Lower leg skin (tissue), 4 donors: ENCODE results near the gene MPRIP. TPM values are rescaled to one million over a fixed set of nuclear protein-coding genes. Genes with fewer than 3 reads are reported as not detected.

Experiments
- DNase-seq, 2 donors: peaks; one replicate each; pipeline ENCODE4 v3.0.0-alpha.2; 2019; ENCODE audit warnings: low spot score in 2 of 2
- H3K4me3 ChIP-seq: fragments of 200-600 bp; sonication (generic); 2 replicates; pipeline ENCODE4 v1.5.1; 2017; ENCODE audit warnings: mild to moderate bottlenecking, low read depth; ENCODE audit not compliant: poor library complexity, severe bottlenecking
- CTCF ChIP-seq, 3 donors: fragments of 450-650 bp; IDR thresholded peaks; one replicate each; pipeline ENCODE4 v1.5.1; 2016; ENCODE audit warnings: antibody characterized with exemption in 3 of 3, mild to moderate bottlenecking in 3 of 3, moderate library complexity in 2 of 3
- POLR2A ChIP-seq, 2 donors: fragments of 450-650 bp; IDR thresholded peaks; one replicate each; pipeline ENCODE4 v1.6.1; 2016 to 2017; ENCODE audit warnings: antibody characterized with exemption in 2 of 2, mild to moderate bottlenecking in 1 of 2, moderate library complexity in 1 of 2
- WGBS, 2 donors: methylation state at CpG; one replicate each; pipeline ENCODE4 v1.1.5; 2018; 5-methylcytosine and 5-hydroxymethylcytosine counted together
- intact Hi-C: fragments of 100-400 bp; cut with DNase I; formaldehyde crosslinking; loops from one replicate; pipeline ENCODE4 v1.15.0; 2023; ENCODE audit warnings: low total_unique reads
- total RNA-seq, 4 donors: library from RNA; depleted of rRNA; stranded (reverse); fragments of >200 nt; gene quantifications; one replicate each; pipeline ENCODE4 v1.1.0, GENCODE V29; 2016

Gene MPRIP
- total RNA-seq, 4 donors from 2014 or later: 128 to 217 (median 141) TPM

- TF ChIP-seq POLR2A (IDR thresholded peaks at IDR 0.05): no peak
- no peak for TF ChIP-seq CTCF (IDR thresholded peaks at IDR 0.05)
- WGBS, 2 donors: 74 to 75% methylated on average over 9 to 10 of the region's 10 CpGs
- no peak overlapping the region for H3K4me3 ChIP-seq
- no peak for DNase-seq
- intact Hi-C loops: no loop called here
These were observed 14.7 kb upstream of the MPRIP start for GRCh38 chr17:17027442-17028058.

GRCh38 chr17:17028059-17028877, 14.0 kb upstream of the MPRIP start:
- WGBS, 2 donors: 39 to 51% methylated on average over 7 to 12 of the region's 12 CpGs
- intact Hi-C loops: no loop called here
- peak; percentile 70 to 94 for DNase-seq
- TF ChIP-seq CTCF (IDR thresholded peaks at IDR 0.05) (no peak), POLR2A (IDR thresholded peaks at IDR 0.05) (no peak)
- no peak overlapping the region for H3K4me3 ChIP-seq

GRCh38 chr17:17028878-17029535, 13.2 kb upstream of the MPRIP start:
- intact Hi-C loops: no loop called here
- no peak for TF ChIP-seq CTCF (IDR thresholded peaks at IDR 0.05)
- no peak for TF ChIP-seq POLR2A (IDR thresholded peaks at IDR 0.05)
- WGBS, 2 donors: 54 to 68% methylated on average over 16 of the region's 16 CpGs
- no peak overlapping the region for H3K4me3 ChIP-seq
- DNase-seq: no peak

DNA sequence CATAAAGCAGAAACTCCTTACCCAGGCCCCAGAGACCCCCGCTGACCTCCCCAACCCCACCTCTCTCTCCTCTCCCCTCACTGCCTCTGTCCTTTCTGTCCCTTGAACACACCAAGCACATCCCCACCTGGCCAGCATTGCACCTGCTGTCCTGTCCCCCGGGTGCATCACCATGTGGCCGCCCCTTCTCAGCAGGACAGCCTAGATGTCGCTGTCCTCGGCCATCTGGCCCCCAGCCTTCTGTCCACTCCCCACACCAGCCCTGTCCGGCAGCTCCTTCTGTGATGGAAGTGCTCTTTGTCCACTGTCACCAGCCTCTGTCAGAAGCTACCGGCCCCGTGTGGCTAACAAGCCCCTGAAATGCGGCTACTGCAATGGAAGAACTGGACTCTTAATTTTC, 12.3 kb upstream of the MPRIP start:
- WGBS, 2 donors: 83 to 85% methylated on average over 9 of the region's 9 CpGs
- TF ChIP-seq POLR2A (IDR thresholded peaks at IDR 0.05): no peak
- TF ChIP-seq CTCF (IDR thresholded peaks at IDR 0.05): no peak
- DNase-seq: no peak
- intact Hi-C loops: no loop called here
- H3K4me3 ChIP-seq: no peak overlapping the region

DNA sequence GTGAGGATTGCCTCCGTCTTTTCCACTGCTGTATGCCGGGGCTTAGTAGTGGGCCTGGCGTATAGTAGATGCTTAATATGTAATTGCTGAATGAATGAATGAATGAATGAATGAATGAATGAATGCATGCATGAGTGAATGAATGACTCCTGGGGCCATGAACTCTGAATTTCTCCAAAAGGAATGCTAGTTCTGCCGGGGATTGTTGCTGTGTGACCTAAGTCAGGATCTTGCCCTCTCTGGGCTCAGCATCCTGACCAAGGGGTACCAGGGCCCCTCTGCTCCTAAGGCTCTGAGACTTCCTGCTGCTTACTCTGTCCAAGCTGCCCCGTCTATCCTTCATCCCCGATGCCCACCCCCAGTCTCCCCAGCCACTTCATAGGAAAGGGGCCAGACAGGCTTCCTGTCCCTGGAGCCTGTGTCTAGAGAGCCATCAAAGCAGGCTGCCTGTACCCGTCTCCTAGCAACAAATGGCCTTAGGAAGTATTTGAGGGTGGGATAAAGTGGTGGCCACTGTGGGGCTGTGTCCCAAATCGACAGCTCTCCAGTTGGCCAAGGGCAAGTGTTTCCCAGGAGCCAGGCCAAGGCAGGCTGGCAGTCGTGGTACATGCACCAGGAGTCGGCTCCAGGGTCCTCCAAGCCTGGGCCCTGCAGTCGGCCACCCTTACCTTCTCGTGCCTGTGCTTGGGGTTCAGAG, 11.6 kb upstream of the MPRIP start:
- no peak overlapping the region for H3K4me3 ChIP-seq
- intact Hi-C loops: no loop called here
- WGBS, 2 donors: 70 to 79% methylated on average over 11 to 12 of the region's 12 CpGs
- no peak for DNase-seq
- TF ChIP-seq POLR2A (IDR thresholded peaks at IDR 0.05) (no peak), CTCF (IDR thresholded peaks at IDR 0.05) (no peak)
